T-helper 1 cell treated with Interleukin-12 subunit alpha and Interleukin-12 subunit beta and Interleukin-4 antibody, amounts not matched to agents 30 μg/mL and 1 μg/mL, for 36 hours (primary cell): ENCODE data around the gene GOLIM4.

Source experiments
- H3K27ac Mint-ChIP-seq: one replicate; pipeline ENCODE4 v1.8.0; 2021; ENCODE audit warnings: mild to moderate bottlenecking, mixed read lengths
- H3K27me3 Mint-ChIP-seq: one replicate; pipeline ENCODE4 v1.8.0; 2021; ENCODE audit warnings: low read depth, mixed read lengths
- H3K36me3 Mint-ChIP-seq: one replicate; pipeline ENCODE4 v1.8.0; 2021; ENCODE audit warnings: low read depth, mixed read lengths
- H3K4me1 Mint-ChIP-seq: one replicate; pipeline ENCODE4 v1.8.0; 2021; ENCODE audit warnings: low read depth, mixed read lengths
- H3K4me3 Mint-ChIP-seq: one replicate; pipeline ENCODE4 v1.8.0; 2021; ENCODE audit warnings: mild to moderate bottlenecking, moderate library complexity, mixed read lengths
- H3K9me3 Mint-ChIP-seq: one replicate; pipeline ENCODE4 v1.8.0; 2021; ENCODE audit warnings: mixed read lengths

Gene GOLIM4

GRCh38 chr3:168117059-168117458, 21.3 kb upstream of the GOLIM4 start:
- Mint-ChIP-seq H3K9me3 (no peaks in the 10 kb centered on the region), H3K4me1 (no peaks in the 10 kb centered on the region), H3K36me3 (no peaks in the 10 kb centered on the region), H3K27ac (no peak overlapping the region), H3K27me3 (no peaks in the 10 kb centered on the region), H3K4me3 (no peak overlapping the region)

- Mint-ChIP-seq H3K4me3 (no peak overlapping the region), H3K27me3 (no peaks in the 10 kb centered on the region), H3K36me3 (no peaks in the 10 kb centered on the region), H3K9me3 (no peaks in the 10 kb centered on the region), H3K4me1 (no peaks in the 10 kb centered on the region), H3K27ac (no peak overlapping the region)
Observed at GRCh38 chr3:168116279-168116678, 20.6 kb upstream of the GOLIM4 start.

- H3K4me3 Mint-ChIP-seq: no peak overlapping the region
- H3K9me3 Mint-ChIP-seq: no peaks in the 10 kb centered on the region
- no peak overlapping the region for H3K27ac Mint-ChIP-seq
- H3K36me3 Mint-ChIP-seq: no peaks in the 10 kb centered on the region
- no peaks in the 10 kb centered on the region for H3K4me1 Mint-ChIP-seq
- H3K27me3 Mint-ChIP-seq: no peaks in the 10 kb centered on the region
Observed at GRCh38 chr3:168113848-168114247, 18.1 kb upstream of the GOLIM4 start.

- H3K4me3 Mint-ChIP-seq: no peak overlapping the region
- H3K36me3 Mint-ChIP-seq: no peaks in the 10 kb centered on the region
- H3K27ac Mint-ChIP-seq: no peak overlapping the region
Observed at GRCh38 chr3:168112894-168113293, 17.2 kb upstream of the GOLIM4 start.

GRCh38 chr3:168104361-168104760, 8.6 kb upstream of the GOLIM4 start:
- no peaks in the 10 kb centered on the region for H3K4me1 Mint-ChIP-seq
- peaks cover 5% of the 10 kb centered on the region for H3K27me3 Mint-ChIP-seq
- H3K4me3 Mint-ChIP-seq: no peak overlapping the region
- H3K36me3 Mint-ChIP-seq: no peaks in the 10 kb centered on the region
- H3K27ac Mint-ChIP-seq: no peak overlapping the region
- H3K9me3 Mint-ChIP-seq: no peaks in the 10 kb centered on the region

More at GRCh38 chr3:168112894-168113293, 17.2 kb upstream of the GOLIM4 start:
- Mint-ChIP-seq H3K27me3 (no peaks in the 10 kb centered on the region), H3K9me3 (no peaks in the 10 kb centered on the region), H3K4me1 (no peaks in the 10 kb centered on the region)

- Mint-ChIP-seq H3K27me3 (peaks cover 9% of the 10 kb centered on the region), H3K4me1 (no peaks in the 10 kb centered on the region), H3K27ac (no peak overlapping the region), H3K9me3 (no peaks in the 10 kb centered on the region), H3K36me3 (no peaks in the 10 kb centered on the region), H3K4me3 (no peak overlapping the region)
Observed at GRCh38 chr3:168102735-168103410, 7.1 kb upstream of the GOLIM4 start.

GRCh38 chr3:168100777-168101492, 5.2 kb upstream of the GOLIM4 start:
- Mint-ChIP-seq H3K4me3 (no peak overlapping the region), H3K4me1 (peaks cover 6% of the 10 kb centered on the region), H3K27ac (no peak overlapping the region), H3K9me3 (no peaks in the 10 kb centered on the region), H3K27me3 (peaks cover 25% of the 10 kb centered on the region), H3K36me3 (no peaks in the 10 kb centered on the region)

GRCh38 chr3:168097381-168097780, 1.7 kb upstream of the GOLIM4 start:
- no peak overlapping the region for H3K4me3 Mint-ChIP-seq
- no peaks in the 10 kb centered on the region for H3K9me3 Mint-ChIP-seq
- no peaks in the 10 kb centered on the region for H3K36me3 Mint-ChIP-seq
- peaks cover 8% of the 10 kb centered on the region for H3K4me1 Mint-ChIP-seq
- H3K27ac Mint-ChIP-seq: no peak overlapping the region
- H3K27me3 Mint-ChIP-seq: peaks cover 51% of the 10 kb centered on the region

GRCh38 chr3:168096210-168096652, 507 bp upstream of the GOLIM4 start:
- H3K27ac Mint-ChIP-seq: peak overlapping the region; percentile 70
- H3K4me3 Mint-ChIP-seq: peak overlapping the region; percentile 88
- H3K36me3 Mint-ChIP-seq: no peaks in the 10 kb centered on the region
- H3K27me3 Mint-ChIP-seq: peaks cover 57% of the 10 kb centered on the region
- peaks cover 8% of the 10 kb centered on the region for H3K4me1 Mint-ChIP-seq
- H3K9me3 Mint-ChIP-seq: no peaks in the 10 kb centered on the region

- no peaks in the 10 kb centered on the region for H3K9me3 Mint-ChIP-seq
- H3K4me1 Mint-ChIP-seq: peaks cover 8% of the 10 kb centered on the region
- H3K27me3 Mint-ChIP-seq: peaks cover 57% of the 10 kb centered on the region
- H3K27ac Mint-ChIP-seq: no peak overlapping the region
- peak overlapping the region; percentile 88 for H3K4me3 Mint-ChIP-seq
- no peaks in the 10 kb centered on the region for H3K36me3 Mint-ChIP-seq
Observed at GRCh38 chr3:168094877-168095610, 680 bp downstream of the GOLIM4 start.

GRCh38 chr3:168094580-168094876, 1.2 kb downstream of the GOLIM4 start:
- peak overlapping the region; percentile 69 for H3K4me3 Mint-ChIP-seq
- H3K27me3 Mint-ChIP-seq: peaks cover 57% of the 10 kb centered on the region
- H3K4me1 Mint-ChIP-seq: peaks cover 8% of the 10 kb centered on the region
- no peaks in the 10 kb centered on the region for H3K36me3 Mint-ChIP-seq
- H3K9me3 Mint-ChIP-seq: no peaks in the 10 kb centered on the region
- H3K27ac Mint-ChIP-seq: no peak overlapping the region

GRCh38 chr3:168093790-168094189, 1.9 kb downstream of the GOLIM4 start:
- Mint-ChIP-seq H3K27ac (no peak overlapping the region), H3K9me3 (no peaks in the 10 kb centered on the region), H3K27me3 (peaks cover 55% of the 10 kb centered on the region), H3K36me3 (no peaks in the 10 kb centered on the region), H3K4me3 (no peak overlapping the region), H3K4me1 (peaks cover 8% of the 10 kb centered on the region)

GRCh38 chr3:168093229-168093628, 2.5 kb downstream of the GOLIM4 start:
- no peak overlapping the region for H3K27ac Mint-ChIP-seq
- H3K27me3 Mint-ChIP-seq: peaks cover 55% of the 10 kb centered on the region
- H3K36me3 Mint-ChIP-seq: no peaks in the 10 kb centered on the region

GRCh38 chr3:168091941-168092340, 3.8 kb downstream of the GOLIM4 start:
- Mint-ChIP-seq H3K27ac (no peak overlapping the region), H3K9me3 (no peaks in the 10 kb centered on the region), H3K4me1 (peaks cover 14% of the 10 kb centered on the region), H3K36me3 (no peaks in the 10 kb centered on the region), H3K4me3 (no peak overlapping the region), H3K27me3 (peaks cover 49% of the 10 kb centered on the region)

More at GRCh38 chr3:168093229-168093628, 2.5 kb downstream of the GOLIM4 start:
- Mint-ChIP-seq H3K9me3 (no peaks in the 10 kb centered on the region), H3K4me3 (no peak overlapping the region), H3K4me1 (peaks cover 14% of the 10 kb centered on the region)
